Endothelial cell of coronary artery (primary cell): ENCODE data around the gene ZNF653. TPM values are rescaled to one million over a fixed set of nuclear protein-coding genes. Genes with fewer than 3 reads are reported as not detected.

Experiments
- total RNA-seq: library from RNA; depleted of rRNA; stranded (reverse); fragments of >200 nt; gene quantifications from 2 replicates; pipeline ENCODE4 v1.2.3, GENCODE V29; 2014

Gene ZNF653, protein sequence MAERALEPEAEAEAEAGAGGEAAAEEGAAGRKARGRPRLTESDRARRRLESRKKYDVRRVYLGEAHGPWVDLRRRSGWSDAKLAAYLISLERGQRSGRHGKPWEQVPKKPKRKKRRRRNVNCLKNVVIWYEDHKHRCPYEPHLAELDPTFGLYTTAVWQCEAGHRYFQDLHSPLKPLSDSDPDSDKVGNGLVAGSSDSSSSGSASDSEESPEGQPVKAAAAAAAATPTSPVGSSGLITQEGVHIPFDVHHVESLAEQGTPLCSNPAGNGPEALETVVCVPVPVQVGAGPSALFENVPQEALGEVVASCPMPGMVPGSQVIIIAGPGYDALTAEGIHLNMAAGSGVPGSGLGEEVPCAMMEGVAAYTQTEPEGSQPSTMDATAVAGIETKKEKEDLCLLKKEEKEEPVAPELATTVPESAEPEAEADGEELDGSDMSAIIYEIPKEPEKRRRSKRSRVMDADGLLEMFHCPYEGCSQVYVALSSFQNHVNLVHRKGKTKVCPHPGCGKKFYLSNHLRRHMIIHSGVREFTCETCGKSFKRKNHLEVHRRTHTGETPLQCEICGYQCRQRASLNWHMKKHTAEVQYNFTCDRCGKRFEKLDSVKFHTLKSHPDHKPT
- total RNA-seq, result 5.2 and 6.3 TPM in 2 replicates

DNA sequence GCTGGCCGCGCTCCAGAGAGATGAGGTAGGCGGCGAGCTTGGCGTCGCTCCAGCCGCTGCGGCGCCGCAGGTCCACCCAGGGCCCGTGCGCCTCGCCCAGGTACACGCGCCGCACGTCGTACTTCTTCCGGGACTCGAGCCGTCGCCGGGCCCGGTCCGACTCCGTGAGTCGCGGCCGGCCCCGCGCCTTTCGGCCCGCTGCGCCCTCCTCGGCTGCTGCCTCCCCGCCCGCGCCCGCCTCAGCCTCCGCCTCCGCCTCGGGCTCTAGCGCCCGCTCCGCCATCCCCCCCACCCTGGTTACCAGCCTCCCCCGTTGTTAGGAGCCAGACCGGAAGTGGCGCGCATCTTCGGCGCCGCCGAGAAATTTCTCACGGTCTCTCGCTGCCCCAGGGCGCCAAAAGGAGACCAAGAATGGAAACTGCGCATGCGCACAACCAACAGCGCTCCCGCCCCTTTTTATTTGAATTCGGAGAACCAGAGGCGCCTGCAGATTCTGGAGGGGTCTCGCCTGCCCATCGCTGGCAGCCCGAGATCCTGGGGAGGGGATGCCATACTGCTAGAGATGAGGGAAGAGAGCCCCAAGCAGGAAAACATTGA is at the start of gene ZNF653:
Gene ZNF653 (minus strand): TSS at position 336 of the 597 bp plus-strand sequence. CDS start 53 bp downstream, at position 283.

DNA sequence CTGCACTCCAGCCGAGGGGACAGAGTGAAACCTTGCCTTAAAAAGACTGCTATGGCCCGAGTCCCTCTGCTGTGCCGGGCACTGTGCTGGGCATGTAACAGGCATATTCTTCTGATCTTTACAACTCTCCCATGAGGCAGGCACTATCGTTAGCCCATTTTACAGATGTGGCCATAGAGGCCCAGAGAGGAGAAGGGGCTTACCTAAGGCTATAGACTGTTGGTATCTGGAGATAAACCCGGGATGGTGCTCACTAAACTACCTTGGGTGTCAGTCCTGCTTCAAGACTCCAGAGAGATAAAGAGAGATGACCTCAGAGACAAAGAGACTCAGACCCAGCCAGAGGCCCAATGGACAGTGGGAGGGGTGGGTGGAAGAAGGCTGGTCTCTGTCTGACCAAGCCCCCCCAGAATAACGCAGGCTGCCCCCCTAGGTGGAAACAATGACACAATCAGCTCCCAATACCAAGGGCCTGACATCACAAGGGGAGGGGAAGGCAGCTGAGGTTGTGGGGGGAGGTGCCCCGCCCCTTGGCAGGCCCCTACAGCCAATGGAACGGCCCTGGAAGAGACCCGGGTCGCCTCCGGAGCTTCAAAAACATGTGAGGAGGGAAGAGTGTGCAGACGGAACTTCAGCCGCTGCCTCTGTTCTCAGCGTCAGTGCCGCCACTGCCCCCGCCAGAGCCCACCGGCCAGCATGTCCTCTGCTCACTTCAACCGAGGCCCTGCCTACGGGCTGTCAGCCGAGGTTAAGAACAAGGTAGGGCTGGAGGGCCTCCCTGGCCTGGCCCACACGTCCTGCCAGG is 32.8 kb upstream of the ZNF653 start, which contains the start of gene CNN1:
Gene CNN1 (plus strand): TSS at position 620 of the 805 bp plus-strand sequence. CDS start 77 bp downstream, at position 697.

DNA sequence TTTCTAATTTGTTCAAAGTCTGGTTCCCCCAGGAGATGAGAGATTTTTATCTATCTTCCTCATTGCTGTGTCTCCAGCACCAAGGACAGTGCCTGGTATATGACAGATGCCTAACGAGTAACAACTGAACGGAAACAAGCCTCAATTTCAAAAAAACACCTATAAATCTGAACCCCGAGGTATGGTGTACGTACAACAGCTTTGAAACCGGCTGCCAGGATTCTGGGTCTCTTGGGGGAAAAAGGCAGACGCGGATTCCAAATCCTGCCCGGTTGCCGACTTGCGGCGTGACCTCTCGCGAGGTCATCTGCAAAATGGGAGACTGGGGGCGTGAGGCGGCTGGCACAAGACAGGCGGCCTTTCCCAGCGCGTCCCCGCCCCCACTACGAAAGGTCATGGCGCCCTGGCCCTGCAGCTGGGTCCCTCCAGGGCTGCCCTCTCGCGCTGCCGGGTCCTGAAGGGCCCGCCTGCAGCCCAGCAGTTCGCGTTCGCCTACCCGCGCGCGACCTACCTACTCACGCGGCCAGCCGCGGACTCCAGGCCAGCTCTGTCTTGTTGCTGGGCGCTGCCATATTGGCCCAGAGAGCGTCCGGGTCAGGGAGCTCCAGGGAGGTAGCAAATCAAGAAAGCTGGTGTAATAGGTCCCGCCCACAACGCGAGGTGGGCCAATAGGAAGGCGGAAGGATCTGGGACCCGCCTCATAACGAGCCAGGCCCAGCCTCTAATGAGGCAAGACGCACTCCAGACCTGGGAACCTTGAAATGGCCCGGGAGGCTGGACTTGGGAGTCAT is 23.1 kb upstream of the ZNF653 start, which contains the start of gene ECSIT:
Gene ECSIT (minus strand): TSS at position 584 of the 791 bp plus-strand sequence. CDS start 9,964 bp downstream, outside the sequence.

DNA sequence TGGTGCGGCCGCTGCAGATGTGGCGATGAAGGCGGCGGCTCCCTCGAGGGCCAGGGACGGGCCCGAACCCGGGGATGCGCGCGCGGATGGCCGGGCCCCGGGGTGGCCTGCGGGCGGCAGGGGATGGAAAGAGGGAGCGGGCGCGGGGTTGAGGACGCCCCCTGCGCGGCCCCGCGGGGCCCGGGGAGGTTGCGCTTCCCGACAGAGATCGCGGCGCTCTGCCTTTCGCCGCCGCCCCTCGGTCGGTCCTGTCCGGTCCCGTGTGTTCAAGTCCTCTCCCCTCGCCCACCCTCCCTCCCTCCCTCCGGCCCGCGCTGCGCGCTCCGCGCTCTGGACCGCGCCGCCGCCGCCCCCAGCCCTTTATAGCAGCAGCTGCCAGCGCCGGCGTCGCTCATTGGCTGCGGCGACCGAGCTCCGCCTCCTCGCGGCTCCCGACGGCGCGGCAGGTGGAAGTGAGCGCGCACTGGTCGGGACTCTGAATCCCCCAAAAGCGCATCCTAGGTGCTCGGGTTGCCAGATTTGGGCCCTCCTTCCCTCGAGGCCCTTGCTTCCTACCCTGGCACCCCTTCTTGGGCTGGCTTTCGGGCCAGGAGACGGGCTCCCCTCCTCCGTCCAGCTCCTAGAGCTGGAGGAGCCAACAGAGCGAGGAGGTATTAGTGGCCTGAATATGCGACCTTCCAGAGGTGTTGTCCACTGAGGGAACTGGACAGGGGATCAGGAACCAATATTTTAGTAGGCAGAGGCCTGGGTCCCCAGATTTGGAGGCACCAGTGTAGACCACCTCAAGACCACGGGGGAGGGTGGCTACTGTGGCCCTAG is 24.7 kb downstream of the ZNF653 start, which contains the start of gene ELAVL3:
Gene ELAVL3 (minus strand): TSS at position 332 of the 819 bp plus-strand sequence. CDS start 438 bp downstream, outside the sequence.

DNA sequence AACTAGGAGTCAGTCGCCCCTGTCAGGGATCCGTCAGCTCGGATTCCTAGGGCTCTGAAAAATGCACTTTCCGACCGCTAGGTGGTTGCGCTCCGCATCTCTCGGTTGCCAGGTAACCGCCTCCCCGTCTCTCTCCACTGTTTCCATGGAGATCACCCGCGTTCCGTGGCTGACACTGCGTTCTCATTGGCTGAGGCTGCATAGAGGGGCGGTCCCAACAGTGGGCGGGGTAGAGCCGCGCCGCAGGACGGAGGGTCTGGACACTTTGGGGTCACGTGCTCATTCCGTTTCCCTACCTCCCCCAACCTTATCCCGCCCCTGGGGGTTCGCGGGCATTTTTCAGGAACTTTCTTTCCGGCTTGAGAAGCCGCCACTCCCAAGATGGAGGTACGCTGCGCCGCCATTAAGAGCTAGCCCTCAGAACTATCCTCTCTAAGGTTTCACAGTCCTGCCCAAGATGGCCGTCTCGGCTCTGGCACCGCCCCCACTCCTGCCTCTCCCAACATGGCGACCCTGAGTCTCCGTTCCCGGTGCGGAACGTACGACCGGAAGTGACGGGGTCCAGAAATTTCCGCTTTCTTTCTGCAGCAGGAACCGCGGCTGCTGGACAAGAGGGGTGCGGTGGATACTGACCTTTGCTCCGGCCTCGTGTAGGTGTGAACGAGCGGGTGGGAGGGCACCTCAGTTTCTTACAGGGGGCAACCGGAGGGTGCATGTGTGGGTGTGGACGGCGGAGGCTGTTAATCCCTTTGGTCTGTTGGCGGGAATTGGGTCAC is 70.4 kb downstream of the ZNF653 start, which contains the start of the genes ODAD3 and PRKCSH:
Gene ODAD3 (minus strand): TSS at position 65 of the 776 bp plus-strand sequence. CDS start 105 bp downstream, outside the sequence.
Gene PRKCSH (plus strand): TSS at position 579 of the 776 bp plus-strand sequence. CDS start 483 bp downstream, outside the sequence.

Other genes starting within 250 kb of the ZNF653 start
- 46.7 and 86.6 TPM in 2 replicates for gene DOCK6, start 243.3 kb downstream of the ZNF653 start, total RNA-seq
- not detected in 2 replicates for gene TSPAN16, start 209.7 kb downstream of the ZNF653 start, total RNA-seq
- 35.7 and 42.8 TPM in 2 replicates for gene RAB3D, start 166.2 kb downstream of the ZNF653 start, total RNA-seq
- 54.2 and 67.8 TPM in 2 replicates for gene TMEM205, start 159.6 kb downstream of the ZNF653 start, total RNA-seq
- gene CCDC159, start 159.3 kb downstream of the ZNF653 start, total RNA-seq, result 8.3 and 11.1 TPM in 2 replicates
- 6.7 and 8.4 TPM in 2 replicates for gene PLPPR2, start 150.4 kb downstream of the ZNF653 start, total RNA-seq
- 0.56 and 0.72 TPM in 2 replicates for gene SWSAP1, start 131.2 kb downstream of the ZNF653 start, total RNA-seq
- 6.3 and 6.7 TPM in 2 replicates for gene EPOR, start 121.5 kb downstream of the ZNF653 start, total RNA-seq
- 0.27 and 1.5 TPM in 2 replicates for gene RGL3, start 86.5 kb downstream of the ZNF653 start, total RNA-seq
- gene ODAD3, start 70.7 kb downstream of the ZNF653 start, total RNA-seq, result 0.09 and 0.28 TPM in 2 replicates
- 109 and 151 TPM in 2 replicates for gene PRKCSH, start 70.2 kb downstream of the ZNF653 start, total RNA-seq
- gene ELAVL3, start 24.8 kb downstream of the ZNF653 start, total RNA-seq, result not detected in 2 replicates
- gene ECSIT, start 23.3 kb upstream of the ZNF653 start, total RNA-seq, result 30.2 and 44.1 TPM in 2 replicates
- gene CNN1, start 33.0 kb upstream of the ZNF653 start, total RNA-seq, result 2.0 and 6.9 TPM in 2 replicates
- 23.4 and 24.9 TPM in 2 replicates for gene ELOF1, start 53.4 kb upstream of the ZNF653 start, total RNA-seq
- 0.09 TPM in 2 replicates for gene ACP5, start 71.8 kb upstream of the ZNF653 start, total RNA-seq
- 18.7 and 21.2 TPM in 2 replicates for gene ZNF627, start 91.6 kb upstream of the ZNF653 start, total RNA-seq
- 5.5 TPM in 2 replicates for gene ZNF823, start 233.1 kb upstream of the ZNF653 start, total RNA-seq